OCI-LY3 (cell line): ENCODE measurements around the gene ITPR1.

Experiments used
- H2AFZ ChIP-seq: fragments of 200-600, 300-600 bp; shearing (Covaris generic); 2 replicates; pipeline ENCODE4 v1.6.0; 2014; ENCODE audit warnings: antibody characterized with exemption, low read depth, low read length
- H3K27ac ChIP-seq: fragments of 200-600, 300-600 bp; sonication (generic); 2 replicates; pipeline ENCODE4 v1.5.1; 2014; ENCODE audit warnings: mild to moderate bottlenecking, low read length, moderate library complexity, mixed read lengths
- H3K27me3 ChIP-seq: fragments of 200-600, 300-600 bp; sonication (generic); 2 replicates; pipeline ENCODE4 v1.6.1; 2014; ENCODE audit warnings: low read depth, low read length, mixed read lengths
- H3K36me3 ChIP-seq: fragments of 200-600, 300-600 bp; sonication (generic); replicated peaks from 2 replicates; pipeline ENCODE3; 2014; ENCODE audit warnings: low read depth, low read length, mixed read lengths
- H3K4me1 ChIP-seq: fragments of 300-600, 200-600 bp; sonication (generic); 2 replicates; pipeline ENCODE4 v1.6.1; 2014; ENCODE audit warnings: low read length, mixed read lengths
- H3K4me2 ChIP-seq: fragments of 200-600, 300-600 bp; sonication (generic); 2 replicates; pipeline ENCODE4 v1.6.1; 2014; ENCODE audit warnings: low read length, mixed read lengths
- H3K4me3 ChIP-seq: fragments of 300-600, 200-600 bp; sonication (generic); 2 replicates; pipeline ENCODE4 v1.5.1; 2014; ENCODE audit warnings: antibody characterized with exemption, mild to moderate bottlenecking, low read length, moderate library complexity
- H3K79me2 ChIP-seq: fragments of 300-600, 200-600 bp; shearing (Covaris generic); 2 replicates; pipeline ENCODE4 v1.6.1; 2014; ENCODE audit warnings: mild to moderate bottlenecking, low read length, mixed read lengths
- H3K9ac ChIP-seq: fragments of 300-600, 200-600 bp; shearing (Covaris generic); 2 replicates; pipeline ENCODE4 v1.6.0; 2014; ENCODE audit warnings: mild to moderate bottlenecking, low read length, moderate library complexity
- H3K9me3 ChIP-seq: fragments of 200-600, 300-600 bp; shearing (Covaris generic); 2 replicates; pipeline ENCODE4 v1.6.1; 2014; ENCODE audit warnings: low read length, mixed read lengths; ENCODE audit not compliant: insufficient read depth
- H4K20me1 ChIP-seq: fragments of 200-600, 300-600 bp; sonication (generic); 2 replicates; pipeline ENCODE4 v1.6.1; 2016; ENCODE audit warnings: low read length, mixed read lengths; ENCODE audit not compliant: insufficient read depth
- EZH2phosphoT487 ChIP-seq: fragments of 200-600 bp; shearing (Covaris generic); IDR thresholded peaks from 2 replicates; pipeline ENCODE4 v1.6.1; 2018; ENCODE audit warnings: antibody characterized with exemption, mixed run types, low read depth
- TF ChIP-seq, protein P1 (sequence below): fragments of 200-600, 300-600 bp; sonication (generic); IDR thresholded peaks from 2 replicates; pipeline ENCODE4 v1.5.1; 2014; ENCODE audit warnings: antibody characterized with exemption, low read length, low read depth

ITPR1 gene

GRCh38 chr3:4517643-4518311, 24.6 kb downstream of the ITPR1 start:
- Histone ChIP-seq H3K27ac (no peak overlapping the region), H3K9me3 (no peaks in the 10 kb centered on the region), H3K4me1 (no peaks in the 10 kb centered on the region), H3K79me2 (no peaks in the 10 kb centered on the region), H3K27me3 (peaks cover 2% of the 10 kb centered on the region; the same call in 1 of the 2 replicates), H4K20me1 (no peaks in the 10 kb centered on the region), H3K9ac (no peak overlapping the region), H3K36me3 (no peaks in the 10 kb centered on the region), H3K4me3 (no peak overlapping the region), H2AFZ (no peak overlapping the region), H3K4me2 (no peak overlapping the region)
- TF ChIP-seq, protein P1, sequence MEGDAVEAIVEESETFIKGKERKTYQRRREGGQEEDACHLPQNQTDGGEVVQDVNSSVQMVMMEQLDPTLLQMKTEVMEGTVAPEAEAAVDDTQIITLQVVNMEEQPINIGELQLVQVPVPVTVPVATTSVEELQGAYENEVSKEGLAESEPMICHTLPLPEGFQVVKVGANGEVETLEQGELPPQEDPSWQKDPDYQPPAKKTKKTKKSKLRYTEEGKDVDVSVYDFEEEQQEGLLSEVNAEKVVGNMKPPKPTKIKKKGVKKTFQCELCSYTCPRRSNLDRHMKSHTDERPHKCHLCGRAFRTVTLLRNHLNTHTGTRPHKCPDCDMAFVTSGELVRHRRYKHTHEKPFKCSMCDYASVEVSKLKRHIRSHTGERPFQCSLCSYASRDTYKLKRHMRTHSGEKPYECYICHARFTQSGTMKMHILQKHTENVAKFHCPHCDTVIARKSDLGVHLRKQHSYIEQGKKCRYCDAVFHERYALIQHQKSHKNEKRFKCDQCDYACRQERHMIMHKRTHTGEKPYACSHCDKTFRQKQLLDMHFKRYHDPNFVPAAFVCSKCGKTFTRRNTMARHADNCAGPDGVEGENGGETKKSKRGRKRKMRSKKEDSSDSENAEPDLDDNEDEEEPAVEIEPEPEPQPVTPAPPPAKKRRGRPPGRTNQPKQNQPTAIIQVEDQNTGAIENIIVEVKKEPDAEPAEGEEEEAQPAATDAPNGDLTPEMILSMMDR, result no peak
- no peak for TF ChIP-seq EZH2phosphoT487

- H3K27ac ChIP-seq, result no peak overlapping the region
- no peaks in the 10 kb centered on the region for H3K4me1 ChIP-seq
- H3K4me3 ChIP-seq, result no peak overlapping the region
- H3K9ac ChIP-seq, result no peak overlapping the region
- H3K9me3 ChIP-seq, result no peaks in the 10 kb centered on the region
- H3K36me3 ChIP-seq, result no peaks in the 10 kb centered on the region
- no peak overlapping the region for H2AFZ ChIP-seq
- H3K27me3 ChIP-seq, result peaks cover 2% of the 10 kb centered on the region; the same call in 1 of the 2 replicates
- H3K79me2 ChIP-seq, result no peaks in the 10 kb centered on the region
- TF ChIP-seq, protein P1, result no peak
- TF ChIP-seq EZH2phosphoT487, result no peak
- no peaks in the 10 kb centered on the region for H4K20me1 ChIP-seq
- no peak overlapping the region for H3K4me2 ChIP-seq
Measured at GRCh38 chr3:4520033-4520816, 27.1 kb downstream of the ITPR1 start.

- H2AFZ ChIP-seq, result no peak overlapping the region
- H3K9me3 ChIP-seq, result no peaks in the 10 kb centered on the region
- H3K4me1 ChIP-seq, result no peaks in the 10 kb centered on the region
- no peaks in the 10 kb centered on the region for H3K36me3 ChIP-seq
- TF ChIP-seq, protein P1, result no peak
- H3K27ac ChIP-seq, result no peak overlapping the region
- H3K79me2 ChIP-seq, result no peaks in the 10 kb centered on the region
- no peak overlapping the region for H3K4me3 ChIP-seq
- H3K27me3 ChIP-seq, result no peaks in the 10 kb centered on the region
- no peak overlapping the region for H3K4me2 ChIP-seq
- H4K20me1 ChIP-seq, result no peaks in the 10 kb centered on the region
- H3K9ac ChIP-seq, result no peak overlapping the region
Measured at GRCh38 chr3:4522947-4523346, 29.8 kb downstream of the ITPR1 start.
